H1 (cell line): ENCODE results near the gene TP63. TPM values are rescaled to one million over a fixed set of nuclear protein-coding genes. Genes with fewer than 3 reads are reported as not detected.
A peak's percentile ranks its signal among the peaks of the same experiment; 100 is the strongest.

Experiments
- CTCF ChIA-PET: fragments of 300-600 bp; sonication (Branson Sonifier 250); formaldehyde crosslinking; loops from one replicate; lab custom pipeline; 2021; ENCODE audit not compliant: partially characterized antibody; lab: Charles Lee
- POLR2A ChIA-PET: fragments of 300-600 bp; sonication (Branson Sonifier 250); formaldehyde crosslinking; loops from one replicate; lab custom pipeline; 2021; ENCODE audit warnings: inconsistent platforms; ENCODE audit not compliant: partially characterized antibody; lab: Charles Lee
- DNase-seq, 2 experiments: peaks; one replicate each; pipeline versions ENCODE4 v3.0.0 to v3.0.0-alpha.2; 2010 to 2022; ENCODE audit warnings: low spot score in 2 of 2, low read depth in 1 of 2, mixed read lengths in 1 of 2
- FAIRE-seq: peaks from 2 replicates; lab custom pipeline; 2011; peaks lifted over from hg19 to GRCh38; lab: Jason Lieb, UNC
- H2AFZ ChIP-seq: 2 replicates; pipeline ENCODE4 v1.8.1; 2012; ENCODE audit warnings: low read length, inconsistent platforms
- H2AK5ac ChIP-seq: 2 replicates; pipeline ENCODE4 v1.6.1; 2013; ENCODE audit warnings: low read depth, low read length
- H2BK120ac ChIP-seq: replicated peaks from 2 replicates; pipeline ENCODE3; 2013; ENCODE audit warnings: low read depth, low read length, inconsistent platforms
- H2BK12ac ChIP-seq: 2 replicates; pipeline ENCODE4 v1.6.1; 2013; ENCODE audit warnings: low read depth, low read length
- H2BK15ac ChIP-seq: 2 replicates; pipeline ENCODE4 v1.6.1; 2013; ENCODE audit warnings: low read length
- H2BK20ac ChIP-seq: 2 replicates; pipeline ENCODE4 v1.6.1; 2013; ENCODE audit warnings: low read length
- H2BK5ac ChIP-seq: 2 replicates; pipeline ENCODE4 v1.6.1; 2013; ENCODE audit warnings: low read depth, low read length
- H3K14ac ChIP-seq: 2 replicates; pipeline ENCODE4 v1.6.1; 2013; ENCODE audit warnings: inconsistent platforms; ENCODE audit not compliant: insufficient read length
- H3K18ac ChIP-seq: 2 replicates; pipeline ENCODE4 v1.6.1; 2013; ENCODE audit warnings: low read length; ENCODE audit errors: extremely low read depth
- H3K23ac ChIP-seq: 2 replicates; pipeline ENCODE4 v1.6.1; 2013; ENCODE audit warnings: inconsistent platforms; ENCODE audit not compliant: insufficient read length
- H3K23me2 ChIP-seq: 2 replicates; pipeline ENCODE4 v1.6.1; 2013; ENCODE audit warnings: low read depth, low read length
- H3K27ac ChIP-seq: 2 replicates; pipeline ENCODE4 v1.6.1; 2011; ENCODE audit warnings: low read depth, low read length, inconsistent platforms
- H3K27me3 ChIP-seq, 4 experiments: replicated peaks in 1 of 4; 1 replicate in 1 of 4; 2 replicates in 3 of 4; pipeline versions ENCODE4 v1.6.1 to v1.8.1; 2011 to 2013; ENCODE audit warnings: low read length in 3 of 4, mild to moderate bottlenecking in 3 of 4, inconsistent platforms in 2 of 4, mixed read lengths in 2 of 4, moderate library complexity in 1 of 4; ENCODE audit not compliant: control insufficient read depth in 3 of 4, insufficient read depth in 3 of 4; ENCODE audit errors: extremely low read depth in 1 of 4
- H3K36me3 ChIP-seq, 4 experiments: 2 replicates each; pipeline versions ENCODE4 v1.6.1 to v1.8.1; 2011 to 2013; ENCODE audit warnings: mild to moderate bottlenecking in 4 of 4, low read length in 3 of 4, moderate library complexity in 2 of 4, control low read depth in 1 of 4, inconsistent platforms in 1 of 4; ENCODE audit not compliant: insufficient read depth in 4 of 4, control insufficient read depth in 2 of 4
- H3K4ac ChIP-seq: replicated peaks from 2 replicates; pipeline ENCODE3; 2013; ENCODE audit warnings: low read length, low read depth, mixed read lengths, inconsistent platforms; ENCODE audit not compliant: insufficient read length
- H3K4me1 ChIP-seq, 4 experiments: replicated peaks in 1 of 4; 1 replicate in 1 of 4; 2 replicates in 3 of 4; pipeline versions ENCODE4 v1.6.1 to v1.8.1; 2011 to 2013; ENCODE audit warnings: low read length in 3 of 4, inconsistent platforms in 2 of 4, mixed read lengths in 1 of 4; ENCODE audit not compliant: insufficient read depth in 4 of 4, control insufficient read depth in 3 of 4
- H3K4me2 ChIP-seq, 2 experiments: 2 replicates each; pipeline versions ENCODE4 v1.6.1 to v1.8.1; 2011 to 2013; ENCODE audit warnings: low read depth in 2 of 2, low read length in 2 of 2, control low read depth in 1 of 2, inconsistent platforms in 1 of 2, mild to moderate bottlenecking in 1 of 2; ENCODE audit not compliant: insufficient read depth in 1 of 2
- H3K4me3 ChIP-seq, 4 experiments: fragments of 200-600, 300-600 bp in 1 of 4; sonication (generic), shearing (Covaris generic), sonication (Bioruptor Twin) in 1 of 4; 2 replicates each; pipeline versions ENCODE4 v1.5.1 to v1.8.1; 2011 to 2016; ENCODE audit warnings: low read length in 4 of 4, low read depth in 3 of 4, control low read depth in 2 of 4, inconsistent platforms in 2 of 4, mild to moderate bottlenecking in 2 of 4, mixed read lengths in 1 of 4, moderate library complexity in 1 of 4; ENCODE audit not compliant: insufficient read depth in 2 of 4; ENCODE audit errors: extremely low read depth in 1 of 4
- H3K56ac ChIP-seq: replicated peaks from 2 replicates; pipeline ENCODE3; 2013; ENCODE audit warnings: low read depth, mild to moderate bottlenecking, mixed read lengths, low read length, inconsistent platforms; ENCODE audit not compliant: insufficient read length
- H3K79me1 ChIP-seq: 2 replicates; pipeline ENCODE4 v1.6.1; 2013; ENCODE audit warnings: low read depth, low read length, control low read depth
- H3K79me2 ChIP-seq, 2 experiments: 2 replicates each; pipeline versions ENCODE4 v1.6.1 to v1.8.1; 2012 to 2013; ENCODE audit warnings: low read length in 2 of 2, mild to moderate bottlenecking in 2 of 2, inconsistent platforms in 1 of 2; ENCODE audit not compliant: insufficient read depth in 2 of 2, control insufficient read depth in 1 of 2
- H3K9ac ChIP-seq, 4 experiments: replicated peaks in 1 of 4; 1 replicate in 1 of 4; 2 replicates in 3 of 4; pipeline versions ENCODE4 v1.6.1 to v1.8.1; 2011 to 2013; ENCODE audit warnings: low read depth in 3 of 4, low read length in 3 of 4, control low read depth in 2 of 4, mild to moderate bottlenecking in 2 of 4, moderate library complexity in 2 of 4, inconsistent platforms in 1 of 4; ENCODE audit errors: extremely low read depth in 1 of 4
- H3K9me3 ChIP-seq, 2 experiments: 2 replicates each; pipeline versions ENCODE4 v1.6.1 to v1.8.1; 2012 to 2013; ENCODE audit warnings: mild to moderate bottlenecking in 2 of 2, moderate library complexity in 2 of 2, control low read depth in 1 of 2, inconsistent platforms in 1 of 2, low read depth in 1 of 2, low read length in 1 of 2, mixed read lengths in 1 of 2; ENCODE audit not compliant: insufficient read depth in 2 of 2
- H4K20me1 ChIP-seq, 2 experiments: replicated peaks in 1 of 2; 2 replicates each; pipeline versions ENCODE3 to v1.8.1; 2011 to 2013; ENCODE audit warnings: inconsistent platforms in 2 of 2, low read length in 2 of 2, mild to moderate bottlenecking in 1 of 2; ENCODE audit not compliant: insufficient read depth in 2 of 2, control insufficient read depth in 1 of 2
- H4K5ac ChIP-seq: 2 replicates; pipeline ENCODE4 v1.6.1; 2013; ENCODE audit warnings: low read length, low read depth, mixed read lengths, inconsistent platforms; ENCODE audit not compliant: insufficient read length
- H4K8ac ChIP-seq: 2 replicates; pipeline ENCODE4 v1.8.0; 2013; ENCODE audit warnings: mild to moderate bottlenecking, moderate library complexity, low read length, inconsistent platforms; ENCODE audit not compliant: insufficient read depth; ENCODE audit errors: extremely low read depth
- H4K91ac ChIP-seq: replicated peaks from 2 replicates; pipeline ENCODE3; 2013; ENCODE audit warnings: low read length, mixed read lengths, inconsistent platforms; ENCODE audit not compliant: insufficient read length
- ASH2L ChIP-seq: fragments of 200-600, 300-600 bp; sonication (generic); IDR thresholded peaks from one replicate; pipeline ENCODE4 v1.7.1; 2017; ENCODE audit warnings: low read length
- BCL11A ChIP-seq, 2 experiments: IDR thresholded peaks; one replicate each; pipeline ENCODE4 v1.6.1; 2011; ENCODE audit warnings: low read depth in 2 of 2, low read length in 2 of 2, mild to moderate bottlenecking in 2 of 2
- CBX8 ChIP-seq: fragments of 300-800, 300-1000 bp; sonication (generic); IDR thresholded peaks from 2 replicates; pipeline ENCODE4 v1.7.1; 2016; ENCODE audit warnings: low read depth, low read length, borderline replicate concordance
- CEBPB ChIP-seq: IDR thresholded peaks from 2 replicates; pipeline ENCODE4 v1.6.1; 2012; ENCODE audit warnings: low read depth, low read length
- CHD1 ChIP-seq: IDR thresholded peaks from 2 replicates; pipeline ENCODE4 v1.6.1; 2012; ENCODE audit warnings: low read depth, low read length, improper control_type of control experiment
- CHD2 ChIP-seq: IDR thresholded peaks from 2 replicates; pipeline ENCODE4 v1.6.1; 2012; ENCODE audit warnings: low read length, improper control_type of control experiment
- GABPA ChIP-seq: IDR thresholded peaks from 2 replicates; pipeline ENCODE4 v1.6.1; 2011; ENCODE audit warnings: mild to moderate bottlenecking, low read length, moderate library complexity, borderline replicate concordance; ENCODE audit not compliant: insufficient read depth
- KDM1A ChIP-seq: fragments of 200-600, 300-600 bp; sonication (generic); IDR thresholded peaks from 2 replicates; pipeline ENCODE4 v1.7.1; 2016; ENCODE audit warnings: mild to moderate bottlenecking, low read length, borderline replicate concordance
- RAD21 ChIP-seq, 2 experiments: IDR thresholded peaks in 1 of 2; conservative IDR thresholded peaks in 1 of 2; 2 replicates each; pipeline ENCODE4 v1.6.1; 2011; ENCODE audit warnings: low read depth in 2 of 2, low read length in 2 of 2, improper control_type of control experiment in 1 of 2, inconsistent platforms in 1 of 2, mild to moderate bottlenecking in 1 of 2, moderate library complexity in 1 of 2
- RXRA ChIP-seq: IDR thresholded peaks from 2 replicates; pipeline ENCODE4 v1.6.1; 2011; ENCODE audit warnings: low read depth, mild to moderate bottlenecking, low read length, moderate library complexity; ENCODE audit not compliant: insufficient read depth
- SUZ12 ChIP-seq: fragments of 200-600 bp; sonication (generic); IDR thresholded peaks from 2 replicates; pipeline ENCODE4 v1.6.1; 2012; ENCODE audit warnings: mild to moderate bottlenecking, inconsistent platforms, low read length, moderate library complexity, mixed read lengths
- TBP ChIP-seq: IDR thresholded peaks from 2 replicates; pipeline ENCODE4 v1.6.1; 2011; ENCODE audit warnings: low read depth, low read length, improper control_type of control experiment
- WGBS, 2 experiments: shearing (Covaris generic) in 1 of 2; methylation state at CpG; one replicate each; pipeline versions ENCODE4 v1.1.6 to v1.1.7; 2013 to 2015; ENCODE audit warnings: low lambda C conversion rate in 2 of 2, mixed read lengths in 2 of 2, inconsistent platforms in 1 of 2, low coverage in 1 of 2, missing lambda C conversion rate in 1 of 2; ENCODE audit not compliant: insufficient replicate concordance in 2 of 2, insufficient coverage in 1 of 2, insufficient read length in 1 of 2; ENCODE audit errors: extremely low coverage in 1 of 2, missing lambda C conversion rate in 1 of 2; 5-methylcytosine and 5-hydroxymethylcytosine counted together
- polyA plus RNA-seq, 7 experiments: library from polyadenylated mRNA; depleted of rRNA in 3 of 7; stranded (reverse) in 5 of 7; unstranded in 2 of 7; fragments of >200 nt in 5 of 7; fragments of 200-250 nt in 2 of 7; gene quantifications; 1 replicate in 5 of 7; 2 replicates in 1 of 7; 4 replicates in 1 of 7; pipeline versions ENCODE4 v1.2.1 to v1.2.3, GENCODE V29; 2011 to 2013; ENCODE audit warnings: missing spikeins in 2 of 7, mixed read lengths in 2 of 7
- total RNA-seq: library from RNA; stranded (reverse); fragmentation: NEBNext Ultra II Directional; extraction: Animal tissue kit (Norgen Biotek cat#: 25700); gene quantifications from 2 replicates; pipeline ENCODE4 v1.2.1, GENCODE V29; 2021
- TF ChIP-seq, protein P1 (sequence below): IDR thresholded peaks from 2 replicates; pipeline ENCODE4 v1.6.1; 2012; ENCODE audit warnings: inconsistent platforms

TP63 gene
- total and polyA plus RNA-seq, 2 of the 8 experiments (the other 6 are each of a cell fraction or from before 2014, with no cell fraction given) = not detected

DNA sequence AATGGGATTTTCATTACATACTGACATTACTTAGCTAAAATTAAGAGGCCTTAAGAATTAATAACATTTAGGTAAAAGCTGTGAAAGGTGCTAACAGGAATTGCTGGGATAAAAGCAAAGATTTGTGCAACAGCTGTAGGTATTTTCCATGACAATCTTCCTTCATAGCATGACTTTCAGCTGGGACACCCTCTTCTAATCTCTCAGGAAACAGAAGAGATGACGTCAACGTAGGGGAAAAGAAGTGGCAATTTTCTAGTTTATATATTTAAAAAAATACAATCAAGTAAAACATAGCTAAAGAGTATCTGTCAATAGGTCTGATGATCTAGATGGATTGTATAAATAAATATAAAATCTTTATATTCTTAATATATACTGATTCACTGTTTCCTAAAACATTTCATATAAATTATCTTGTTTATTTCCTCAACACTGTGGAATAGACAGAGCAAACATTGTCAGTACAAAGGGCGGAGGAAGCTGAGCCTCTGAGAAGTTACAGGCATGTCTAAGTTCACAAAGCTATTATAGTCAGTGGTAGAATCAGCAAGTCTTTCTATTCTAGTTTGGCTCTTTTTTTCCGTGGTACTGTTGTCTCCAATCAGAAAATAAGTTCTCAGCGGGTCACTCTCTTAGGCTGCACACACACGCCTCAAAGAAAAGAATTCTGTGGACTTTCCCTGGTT is 272.5 kb downstream of the TP63 start:
- H3K9ac ChIP-seq = no peak overlapping the region
- CTCF ChIA-PET = interaction anchor here (0.6 to 2.0 kb wide), 2 partner anchors 11 to 130 kb away, joined by 3 to 6 read pairs; no protein-coding TSS in a partner anchor
- FAIRE-seq = no peak
- TF ChIP-seq TBP (no peak), RXRA (no peak), CEBPB (no peak), KDM1A (no peak), RAD21 (IDR thresholded peaks at IDR 0.05 in 1 of 2, conservative IDR thresholded peaks at IDR 0.05 in 1 of 2; ENCODE audit: low read depth in 2 of 2, low read length in 2 of 2) (no peak), CHD1 (no peak), CHD2 (no peak), SUZ12 (no peak), BCL11A (IDR thresholded peaks at IDR 0.05; ENCODE audit: low read depth in 2 of 2, low read length in 2 of 2) (no peak), GABPA (no peak), CBX8 (no peak), ASH2L (no peak)
- TF ChIP-seq, protein P1, sequence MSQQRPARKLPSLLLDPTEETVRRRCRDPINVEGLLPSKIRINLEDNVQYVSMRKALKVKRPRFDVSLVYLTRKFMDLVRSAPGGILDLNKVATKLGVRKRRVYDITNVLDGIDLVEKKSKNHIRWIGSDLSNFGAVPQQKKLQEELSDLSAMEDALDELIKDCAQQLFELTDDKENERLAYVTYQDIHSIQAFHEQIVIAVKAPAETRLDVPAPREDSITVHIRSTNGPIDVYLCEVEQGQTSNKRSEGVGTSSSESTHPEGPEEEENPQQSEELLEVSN = no peak

More for the DNA sequence above, 272.5 kb downstream of the TP63 start:
- Histone ChIP-seq H2BK15ac (no peak overlapping the region), H3K4ac (no peak overlapping the region), H2AFZ (0 out of 2 replicates have a peak overlapping the region, but pooled peaks have one; percentile 7), H3K18ac (no peak overlapping the region), H3K27ac (no peak overlapping the region), H2BK20ac (no peak overlapping the region), H4K5ac (no peak overlapping the region), H4K91ac (no peak overlapping the region), H3K27me3 (peaks cover 0 to 1% (median 0%) of the 10 kb centered on the region in 4 experiments; a peak in 1 of 7 replicates), H2BK5ac (no peak overlapping the region), H3K36me3 (no peaks in the 10 kb centered on the region), H2BK120ac (no peak overlapping the region), H2BK12ac (no peak overlapping the region), H3K79me1 (no peaks in the 10 kb centered on the region), H3K23me2 (no peaks in the 10 kb centered on the region), H2AK5ac (no peak overlapping the region), H3K14ac (no peak overlapping the region), H4K8ac (no peak overlapping the region), H3K4me1 (no peaks in the 10 kb centered on the region), H3K9me3 (no peaks in the 10 kb centered on the region), H3K4me3 (no peak overlapping the region), H3K56ac (no peak overlapping the region), H3K4me2 (no peak overlapping the region), H3K79me2 (no peaks in the 10 kb centered on the region), H4K20me1 (no peaks in the 10 kb centered on the region), H3K23ac (no peak overlapping the region)
- POLR2A ChIA-PET = no interaction called here
- no peak for DNase-seq
- 83% methylated on average over 6 of the region's 6 CpGs; no CpG with 5 or more reads in 1 of the 2 experiments for WGBS, 2 experiments
